Activated CD8-positive, alpha-beta T cell treated with anti-CD3 and anti-CD28 coated beads for 36 hours (primary cell): ENCODE results near the gene TMEM260. TPM values are rescaled to one million over a fixed set of nuclear protein-coding genes. Genes with fewer than 3 reads are reported as not detected.

Experiments
- ATAC-seq: fragments of 200-7000 bp; cut with Tn5 transposase; one replicate; pipeline ENCODE4 v1.10.0; 2021; ENCODE audit warnings: mild to moderate bottlenecking, moderate library complexity
- CTCF ChIA-PET: fragments of 350-600 bp; sonication (Branson Sonifier 250); formaldehyde crosslinking; loops from one replicate; lab custom pipeline; 2021; ENCODE audit warnings: antibody characterized with exemption; lab: Charles Lee
- POLR2A ChIA-PET: fragments of 350-600 bp; sonication (Branson Sonifier 250); formaldehyde crosslinking; loops from one replicate; lab custom pipeline; 2021; ENCODE audit warnings: antibody characterized with exemption; lab: Charles Lee
- DNase-seq: peaks from one replicate; pipeline ENCODE4 v3.0.0-alpha.2; 2020
- H3K27ac Mint-ChIP-seq: one replicate; pipeline ENCODE4 v1.8.0; 2021; ENCODE audit warnings: mild to moderate bottlenecking, mixed read lengths
- H3K27me3 Mint-ChIP-seq: one replicate; pipeline ENCODE4 v1.8.0; 2021; ENCODE audit warnings: mixed read lengths
- H3K36me3 Mint-ChIP-seq: one replicate; pipeline ENCODE4 v1.8.0; 2021; ENCODE audit warnings: low read depth, mixed read lengths
- H3K4me1 Mint-ChIP-seq: one replicate; pipeline ENCODE4 v1.8.0; 2021; ENCODE audit warnings: low read depth, mixed read lengths
- H3K4me3 Mint-ChIP-seq: one replicate; pipeline ENCODE4 v1.8.0; 2021; ENCODE audit warnings: mild to moderate bottlenecking, moderate library complexity, mixed read lengths
- H3K9me3 Mint-ChIP-seq: one replicate; pipeline ENCODE4 v1.8.0; 2021; ENCODE audit warnings: mixed read lengths
- intact Hi-C: fragments of 100-400 bp; cut with micrococcal nuclease; formaldehyde crosslinking; loops from one replicate; pipeline ENCODE4 v1.10.0; 2022
- total RNA-seq, 2 experiments: library from RNA; stranded (reverse); gene quantifications; one replicate each; pipeline ENCODE4 v1.2.3, GENCODE V29; 2021
- TF ChIP-seq, protein P1 (sequence below): fragments of 200-600 bp; IDR thresholded peaks from one replicate; pipeline ENCODE4 v1.8.0; 2022; ENCODE audit warnings: antibody characterized with exemption, mild to moderate bottlenecking

The TMEM260 gene
- total RNA-seq, 2 experiments from 2014 or later, result 10.6 to 11.1 TPM

DNA sequence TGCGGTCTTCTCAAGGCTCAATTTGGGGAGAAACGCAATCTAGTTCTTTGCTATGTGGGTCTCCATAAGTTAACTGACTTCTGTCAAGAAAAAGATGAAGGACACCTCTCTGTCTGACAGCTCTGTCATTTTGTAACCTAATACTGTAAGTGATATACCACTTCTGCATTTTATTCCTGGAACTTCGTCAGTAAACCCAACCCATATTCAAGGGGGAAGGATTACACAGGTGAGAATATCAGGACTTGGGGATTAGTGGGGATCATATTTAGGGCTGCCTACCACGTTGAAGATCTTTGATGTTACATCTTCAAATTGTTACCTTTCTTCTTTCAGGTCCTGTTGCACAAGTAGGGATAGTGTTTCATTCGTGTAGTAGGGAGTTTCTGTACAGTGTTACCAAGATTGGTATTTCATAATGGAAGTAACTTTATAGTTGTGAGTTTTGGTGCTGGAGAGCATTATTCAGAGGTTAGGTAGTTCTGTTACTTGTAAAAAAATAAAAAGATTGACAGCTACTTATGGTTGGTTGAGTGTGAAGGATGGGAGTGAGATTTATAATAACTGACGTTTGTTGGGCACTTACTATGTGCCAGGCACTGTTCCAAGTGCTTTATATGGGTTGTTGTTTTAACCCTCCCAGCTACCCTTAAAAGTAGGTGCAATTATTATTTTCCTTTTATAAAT, 1.6 kb downstream of the TMEM260 start:
- ATAC-seq (no peak), DNase-seq (no peak)
- Mint-ChIP-seq H3K27ac (no peak overlapping the region), H3K4me1 (peaks cover 39% of the 10 kb centered on the region), H3K4me3 (peak overlapping the region; percentile 88), H3K9me3 (no peaks in the 10 kb centered on the region), H3K27me3 (no peaks in the 10 kb centered on the region), H3K36me3 (no peaks in the 10 kb centered on the region)
- ChIA-PET CTCF (interaction anchor here (1.1 kb wide), 1 partner anchor 14 kb away, joined by 3 read pairs; no protein-coding TSS in a partner anchor), POLR2A (no interaction called here)
- TF ChIP-seq, protein P1, sequence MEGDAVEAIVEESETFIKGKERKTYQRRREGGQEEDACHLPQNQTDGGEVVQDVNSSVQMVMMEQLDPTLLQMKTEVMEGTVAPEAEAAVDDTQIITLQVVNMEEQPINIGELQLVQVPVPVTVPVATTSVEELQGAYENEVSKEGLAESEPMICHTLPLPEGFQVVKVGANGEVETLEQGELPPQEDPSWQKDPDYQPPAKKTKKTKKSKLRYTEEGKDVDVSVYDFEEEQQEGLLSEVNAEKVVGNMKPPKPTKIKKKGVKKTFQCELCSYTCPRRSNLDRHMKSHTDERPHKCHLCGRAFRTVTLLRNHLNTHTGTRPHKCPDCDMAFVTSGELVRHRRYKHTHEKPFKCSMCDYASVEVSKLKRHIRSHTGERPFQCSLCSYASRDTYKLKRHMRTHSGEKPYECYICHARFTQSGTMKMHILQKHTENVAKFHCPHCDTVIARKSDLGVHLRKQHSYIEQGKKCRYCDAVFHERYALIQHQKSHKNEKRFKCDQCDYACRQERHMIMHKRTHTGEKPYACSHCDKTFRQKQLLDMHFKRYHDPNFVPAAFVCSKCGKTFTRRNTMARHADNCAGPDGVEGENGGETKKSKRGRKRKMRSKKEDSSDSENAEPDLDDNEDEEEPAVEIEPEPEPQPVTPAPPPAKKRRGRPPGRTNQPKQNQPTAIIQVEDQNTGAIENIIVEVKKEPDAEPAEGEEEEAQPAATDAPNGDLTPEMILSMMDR, result no peak
- intact Hi-C loops, result no loop called here

DNA sequence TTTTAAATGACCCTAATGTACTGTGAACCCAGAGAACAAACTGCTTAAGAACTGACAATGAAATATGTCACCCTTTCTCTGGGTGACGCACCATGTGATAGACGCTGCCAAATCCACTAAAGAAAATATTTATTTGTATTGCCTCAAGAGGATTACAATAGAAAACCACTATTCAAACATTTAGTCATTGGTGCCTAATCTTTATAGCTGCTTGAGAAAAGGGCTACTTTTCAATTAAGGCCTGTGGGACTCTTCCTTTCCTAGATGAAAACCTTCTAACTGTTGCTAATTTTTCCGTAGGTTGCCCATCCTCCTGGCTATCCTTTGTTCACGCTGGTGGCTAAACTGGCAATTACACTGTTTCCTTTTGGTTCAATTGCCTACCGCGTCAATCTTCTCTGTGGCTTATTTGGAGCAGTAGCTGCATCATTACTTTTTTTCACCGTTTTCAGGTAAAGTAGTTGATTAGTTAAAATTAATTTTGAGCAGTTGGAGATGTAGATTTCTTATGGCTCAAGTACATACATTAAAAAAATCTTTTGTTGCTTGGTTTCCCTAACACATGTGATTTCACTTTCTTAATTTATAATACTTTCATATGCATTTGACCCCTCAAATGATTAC, 6.0 kb downstream of the TMEM260 start:
- no peak for ATAC-seq
- CTCF ChIA-PET, result no interaction called here
- intact Hi-C loops, result no loop called here

DNA sequence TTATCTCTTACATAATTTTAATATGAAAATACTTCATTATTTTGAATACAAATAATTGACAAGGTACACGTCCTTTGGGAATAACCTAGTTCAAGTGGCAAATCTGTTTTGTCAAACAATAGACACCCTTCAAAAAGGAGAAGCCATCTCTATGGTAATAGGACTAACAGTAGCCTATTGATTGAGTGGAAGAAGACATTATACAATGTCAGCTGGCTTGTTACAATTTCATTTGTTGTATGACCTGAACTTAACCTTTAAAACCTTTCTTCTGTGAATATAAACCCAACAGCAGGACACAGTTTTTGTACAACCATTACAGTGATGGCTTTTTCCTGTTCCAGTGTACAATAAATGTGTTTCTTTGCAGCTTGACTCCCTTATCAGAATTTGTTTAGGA, 8.1 kb downstream of the TMEM260 start:
- DNase-seq, result no peak
- Mint-ChIP-seq H3K9me3 (no peaks in the 10 kb centered on the region), H3K27me3 (no peaks in the 10 kb centered on the region), H3K36me3 (peaks cover 7% of the 10 kb centered on the region), H3K4me3 (no peak overlapping the region), H3K27ac (no peak overlapping the region), H3K4me1 (peaks cover 19% of the 10 kb centered on the region)
- ChIA-PET CTCF (interaction anchor here (1.1 to 4.4 kb wide), 2 partner anchors 9 to 96 kb away, joined by 3 to 21 read pairs; partner anchors contain the start of gene TMEM260), POLR2A (no interaction called here)
- ATAC-seq, result no peak
- TF ChIP-seq, protein P1, result no peak
- intact Hi-C loops, result no loop called here

More for the DNA sequence above, 6.0 kb downstream of the TMEM260 start:
- no peak overlapping the region for H3K4me3 Mint-ChIP-seq
- TF ChIP-seq, protein P1, result no peak
- H3K27me3 Mint-ChIP-seq, result no peaks in the 10 kb centered on the region
- H3K4me1 Mint-ChIP-seq, result peaks cover 35% of the 10 kb centered on the region
- H3K36me3 Mint-ChIP-seq, result peaks cover 4% of the 10 kb centered on the region
- H3K27ac Mint-ChIP-seq, result no peak overlapping the region
- no peaks in the 10 kb centered on the region for H3K9me3 Mint-ChIP-seq
- POLR2A ChIA-PET, result no interaction called here
- DNase-seq, result no peak

DNA sequence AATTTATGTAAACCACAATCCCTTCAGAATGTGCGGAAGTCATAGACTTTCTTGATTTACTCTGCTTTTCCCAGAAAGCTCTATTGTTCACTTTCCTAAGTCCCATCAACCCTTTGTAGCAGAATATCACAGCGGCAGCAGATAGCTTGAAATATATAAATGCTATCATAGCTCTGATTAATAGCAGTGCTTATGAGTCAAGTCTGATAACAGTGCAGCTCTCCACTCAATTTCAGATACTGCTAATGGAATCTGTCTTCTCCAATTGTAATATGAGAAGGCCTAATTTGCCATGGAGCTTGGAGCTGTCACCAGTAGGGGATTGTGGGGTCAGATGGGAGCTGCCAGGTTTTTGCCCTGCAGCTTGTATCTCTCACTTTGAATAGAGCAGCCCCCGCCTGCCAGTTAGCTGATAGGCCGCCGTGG, 10.9 kb downstream of the TMEM260 start:
- DNase-seq, result no peak
- Mint-ChIP-seq H3K4me1 (peaks cover 5% of the 10 kb centered on the region), H3K27ac (no peak overlapping the region), H3K4me3 (no peak overlapping the region), H3K9me3 (no peaks in the 10 kb centered on the region), H3K36me3 (peaks cover 15% of the 10 kb centered on the region), H3K27me3 (no peaks in the 10 kb centered on the region)
- TF ChIP-seq, protein P1, result no peak
- ATAC-seq, result no peak
- CTCF ChIA-PET, result interaction anchor here (1.1 to 4.4 kb wide), 3 partner anchors 9 to 100 kb away, joined by 3 to 21 read pairs (median 8); partner anchors contain the start of gene TMEM260
- POLR2A ChIA-PET, result interaction anchor here (1.4 kb wide), 1 partner anchor 9 kb away, joined by 3 read pairs; no protein-coding TSS in a partner anchor
- intact Hi-C loops, result no loop called here
